Kidney epithelial cell (primary cell): ENCODE measurements around the gene TMEFF1. TPM values are rescaled to one million over a fixed set of nuclear protein-coding genes. Genes with fewer than 3 reads are reported as not detected.

ENCODE experiments used
- DNase-seq: peaks from one replicate; pipeline ENCODE4 v3.0.0-alpha.2; 2010; ENCODE audit warnings: low read depth
- H3K27me3 ChIP-seq: 2 replicates; pipeline ENCODE4 v1.6.0; 2011; ENCODE audit warnings: low read length; ENCODE audit not compliant: control insufficient read depth, insufficient read depth
- H3K36me3 ChIP-seq: 2 replicates; pipeline ENCODE4 v1.5.1; 2011; ENCODE audit warnings: low read length; ENCODE audit not compliant: control insufficient read depth, insufficient read depth
- H3K4me3 ChIP-seq: 2 replicates; pipeline ENCODE4 v1.5.1; 2011; ENCODE audit warnings: low read depth, mild to moderate bottlenecking, control low read depth, low read length
- CTCF ChIP-seq: IDR thresholded peaks from 2 replicates; pipeline ENCODE4 v1.5.1; 2011; ENCODE audit warnings: mild to moderate bottlenecking, moderate library complexity, low read length, control low read depth, inconsistent platforms; ENCODE audit not compliant: insufficient read depth, poor library complexity, severe bottlenecking
- total RNA-seq: library from RNA; depleted of rRNA; stranded (reverse); fragments of >200 nt; gene quantifications from 2 replicates; pipeline ENCODE4 v1.2.3, GENCODE V29; 2015

Gene TMEFF1
- total RNA-seq, 1 donor from 2014 or later = 23.4 TPM

- no peaks in the 10 kb centered on the region for H3K27me3 ChIP-seq
- H3K36me3 ChIP-seq = no peaks in the 10 kb centered on the region
- no peak for TF ChIP-seq CTCF
- no peak for DNase-seq
- peak overlapping the region; percentile 70 for H3K4me3 ChIP-seq
Observed at GRCh38 chr9:100474082-100474923, 1.4 kb downstream of the TMEFF1 start.

- TF ChIP-seq CTCF = no peak
- no peak for DNase-seq
- H3K27me3 ChIP-seq = no peaks in the 10 kb centered on the region
- no peak overlapping the region for H3K4me3 ChIP-seq
- no peaks in the 10 kb centered on the region for H3K36me3 ChIP-seq
Observed at GRCh38 chr9:100474924-100475276, 2.0 kb downstream of the TMEFF1 start.

- Histone ChIP-seq H3K36me3 (no peaks in the 10 kb centered on the region), H3K4me3 (no peak overlapping the region), H3K27me3 (no peaks in the 10 kb centered on the region)
- no peak for DNase-seq
- TF ChIP-seq CTCF = no peak
Observed at GRCh38 chr9:100477241-100477640, 4.3 kb downstream of the TMEFF1 start.

- no peaks in the 10 kb centered on the region for H3K27me3 ChIP-seq
- TF ChIP-seq CTCF = no peak
Observed at GRCh38 chr9:100478192-100478591, 5.2 kb downstream of the TMEFF1 start.

GRCh38 chr9:100479820-100480219 is 6.9 kb downstream of the TMEFF1 start:
- no peak for DNase-seq
- TF ChIP-seq CTCF = no peak
- Histone ChIP-seq H3K36me3 (no peaks in the 10 kb centered on the region), H3K4me3 (no peak overlapping the region), H3K27me3 (no peaks in the 10 kb centered on the region)

More at GRCh38 chr9:100478192-100478591, 5.2 kb downstream of the TMEFF1 start:
- no peak overlapping the region for H3K4me3 ChIP-seq
- no peaks in the 10 kb centered on the region for H3K36me3 ChIP-seq
- no peak for DNase-seq

- TF ChIP-seq CTCF = no peak
- no peak for DNase-seq
- H3K27me3 ChIP-seq = no peaks in the 10 kb centered on the region
- no peaks in the 10 kb centered on the region for H3K36me3 ChIP-seq
- H3K4me3 ChIP-seq = no peak overlapping the region
Observed at GRCh38 chr9:100485196-100485595, 12.2 kb downstream of the TMEFF1 start.
